Measurements from ENCODE around the gene SAPCD2.

The SAPCD2 gene

GRCh38 chr9:137014166-137014565 is 56.2 kb downstream of the SAPCD2 start:
- no peak for DNase-seq

GRCh38 chr9:137013571-137013940 is 56.8 kb downstream of the SAPCD2 start:
- DNase-seq = no peak

GRCh38 chr9:137012694-137013570 is 57.4 kb downstream of the SAPCD2 start:
- no peak for DNase-seq
